ENCODE measurements around the gene PDIA5.
"Not testable (repeated sequence)": the region's sequence is repeated elsewhere in the genome, so short reads cannot be mapped to it uniquely, and the experiment has no call there.

The PDIA5 gene

DNA sequence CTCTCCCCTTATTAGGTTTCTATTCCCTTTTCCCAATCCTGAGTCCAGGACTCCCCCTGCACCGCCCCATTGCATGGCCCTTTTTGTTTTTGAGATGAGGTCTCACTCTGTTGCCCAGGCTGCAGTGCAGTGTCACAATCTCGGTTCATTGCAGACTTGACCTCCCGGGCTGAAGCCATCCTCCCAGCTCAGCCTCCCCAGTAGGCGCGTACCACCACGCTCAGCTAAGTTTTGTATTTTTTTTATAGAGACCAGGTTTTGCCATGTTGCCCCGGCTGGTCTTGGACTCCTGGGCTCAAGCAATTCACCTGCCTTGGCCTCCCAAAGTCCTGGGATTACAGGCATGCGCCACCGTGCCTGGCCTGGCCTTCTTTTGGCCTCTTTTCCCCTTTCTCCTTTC lies 29.3 kb downstream of the PDIA5 start:
- peak; percentile 41 for DNase-seq

DNA sequence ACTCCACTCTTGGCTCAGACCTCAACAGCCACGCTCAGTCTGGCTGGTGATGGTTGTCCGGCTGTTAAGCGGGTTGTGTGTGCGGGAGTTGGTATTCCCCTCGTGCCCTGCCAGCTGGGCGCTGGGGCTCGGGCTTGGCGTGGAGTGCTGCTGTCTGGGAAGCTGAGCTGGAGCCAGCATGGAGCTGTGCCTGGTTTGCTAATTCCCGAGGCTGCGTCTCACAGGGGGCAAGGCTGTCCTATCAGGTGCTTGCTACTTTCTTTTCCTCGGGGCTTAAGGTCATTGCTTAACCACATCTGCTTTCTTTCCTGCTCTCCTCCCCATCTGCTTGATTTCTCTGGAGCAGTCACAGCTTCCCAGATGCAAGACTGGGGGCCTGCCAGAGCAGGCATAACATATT lies 29.9 kb downstream of the PDIA5 start:
- peak; percentile 66 for DNase-seq

DNA sequence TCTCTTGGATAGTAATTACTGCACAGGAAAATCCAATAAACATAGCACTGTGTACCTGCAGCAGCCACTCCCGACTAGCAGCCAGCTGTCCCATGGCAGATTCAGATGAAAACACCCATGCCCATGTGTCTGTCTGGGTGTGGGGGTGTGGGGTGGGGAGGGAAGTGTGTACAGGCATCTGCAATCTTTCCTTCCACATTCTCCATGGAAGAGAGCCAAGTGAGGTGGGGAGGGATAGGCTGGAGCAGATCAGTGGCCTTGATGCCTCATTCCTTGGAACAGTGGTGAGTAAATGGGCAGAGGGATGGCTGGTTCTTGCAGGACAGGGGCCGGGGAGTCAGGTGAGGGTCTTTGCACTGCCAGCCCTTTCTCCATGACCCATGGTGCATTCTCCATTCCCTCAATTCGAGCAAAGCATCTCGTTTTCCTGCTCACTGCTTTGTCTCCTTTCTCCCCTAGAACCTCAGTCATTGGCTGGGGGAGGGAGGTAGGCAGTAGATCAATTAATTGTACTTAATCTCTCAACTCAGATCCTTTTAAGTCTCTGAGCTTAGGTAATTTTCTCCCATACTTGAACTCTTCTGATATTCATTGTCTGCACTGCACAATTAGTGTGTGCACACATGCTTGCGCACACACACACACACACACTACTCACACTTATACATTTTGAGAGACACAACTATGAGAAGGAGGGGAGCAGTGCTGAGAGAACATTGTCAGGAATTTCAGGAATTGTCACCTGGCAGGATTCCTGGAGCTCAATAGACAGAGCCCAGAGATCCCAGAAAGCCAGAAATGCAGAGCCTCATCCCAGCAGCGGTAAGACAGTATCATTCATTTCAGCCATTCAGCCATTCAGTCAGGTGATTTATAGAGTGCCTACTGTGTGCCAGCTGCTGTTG lies 31.9 kb downstream of the PDIA5 start:
- no peak for DNase-seq

DNA sequence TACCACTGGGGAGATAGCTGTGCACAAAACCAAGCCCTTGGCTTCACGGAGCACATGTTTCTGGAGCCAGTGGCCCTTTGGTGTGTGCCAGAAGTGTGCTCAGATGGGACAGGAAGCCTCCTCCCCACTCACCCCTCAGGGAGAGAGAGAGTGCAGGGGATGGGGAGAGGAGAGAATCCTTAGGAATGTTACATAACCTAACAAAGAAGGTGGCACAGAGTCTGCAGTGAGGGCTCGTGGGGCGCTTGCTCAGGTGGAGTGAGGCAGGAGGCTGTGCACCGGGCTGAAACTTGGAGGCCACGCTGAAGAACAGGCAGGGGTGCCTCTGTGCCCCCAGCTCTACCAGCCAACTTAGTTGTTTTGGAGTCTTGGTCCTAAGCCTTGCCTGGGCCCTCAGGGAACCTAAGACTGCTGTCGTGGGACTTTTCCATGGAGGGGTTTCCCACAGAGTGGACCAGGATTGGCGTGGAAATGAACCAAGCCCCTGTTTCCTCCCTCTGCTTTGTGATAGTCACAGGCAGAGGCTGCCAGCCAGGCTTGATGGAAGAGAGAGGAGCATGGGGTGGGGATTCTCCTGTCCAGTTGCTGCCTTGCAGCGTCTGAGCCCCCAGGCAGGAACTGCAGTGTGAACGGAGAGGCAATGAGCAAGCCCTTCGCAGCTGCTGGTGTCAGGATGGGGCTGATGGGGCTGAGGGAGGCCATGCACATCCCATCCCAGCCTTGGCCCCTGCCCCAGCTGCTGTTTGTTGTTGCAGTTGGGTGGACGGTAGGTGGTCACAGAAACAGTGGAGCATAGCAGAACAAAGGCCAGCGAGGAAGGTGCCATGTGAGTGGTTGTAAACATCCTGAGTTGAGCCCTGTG lies 32.7 kb downstream of the PDIA5 start:
- no peak for DNase-seq

DNA sequence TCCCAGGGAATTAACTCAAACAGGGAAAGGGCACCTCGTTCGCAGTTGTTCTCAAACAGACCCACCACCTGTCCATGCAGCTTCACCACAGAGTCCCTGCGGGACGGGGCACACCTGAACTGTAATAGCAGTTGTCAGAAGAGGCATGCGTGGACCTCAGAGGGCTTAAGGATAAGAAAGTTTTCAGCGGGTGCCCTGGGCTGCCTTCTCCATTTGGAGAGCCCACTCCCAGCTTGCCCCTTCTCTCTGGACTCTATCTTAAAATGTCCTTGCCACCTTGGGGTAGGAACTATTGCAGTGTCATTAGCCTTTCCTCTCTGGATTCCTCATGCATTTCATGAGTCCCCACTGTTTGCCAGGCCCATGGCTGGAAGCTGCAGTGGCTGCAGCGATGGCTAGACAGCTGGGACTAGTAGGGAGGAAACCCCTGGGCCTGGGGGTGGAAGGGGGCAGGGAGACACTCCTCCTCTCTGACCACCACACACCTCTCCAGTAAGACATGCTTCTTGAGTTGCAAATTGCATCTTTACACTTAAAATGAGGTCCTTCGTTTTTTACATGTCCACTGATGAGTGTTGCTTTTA lies 33.5 kb downstream of the PDIA5 start:
- no peak for DNase-seq

DNA sequence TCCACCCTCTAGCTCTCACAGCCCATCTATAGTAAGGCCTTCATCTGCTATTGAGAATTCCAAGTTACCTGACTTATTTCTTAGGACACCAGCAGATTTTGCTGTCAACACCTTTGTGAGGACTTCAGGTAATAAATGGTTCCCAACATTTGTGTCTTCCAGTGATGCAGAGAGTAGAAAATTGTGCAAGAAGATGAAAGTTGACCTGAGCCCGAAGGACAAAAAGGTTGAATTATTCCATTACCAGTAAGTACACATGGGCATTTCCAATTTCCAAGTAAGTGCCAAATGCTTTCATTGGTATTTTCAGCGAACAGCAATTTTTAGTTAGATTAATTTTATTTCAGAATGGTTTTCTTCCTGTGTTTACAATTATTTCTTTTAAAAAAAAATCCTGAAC lies 35.4 kb downstream of the PDIA5 start:
- DNase-seq = no peak

DNA sequence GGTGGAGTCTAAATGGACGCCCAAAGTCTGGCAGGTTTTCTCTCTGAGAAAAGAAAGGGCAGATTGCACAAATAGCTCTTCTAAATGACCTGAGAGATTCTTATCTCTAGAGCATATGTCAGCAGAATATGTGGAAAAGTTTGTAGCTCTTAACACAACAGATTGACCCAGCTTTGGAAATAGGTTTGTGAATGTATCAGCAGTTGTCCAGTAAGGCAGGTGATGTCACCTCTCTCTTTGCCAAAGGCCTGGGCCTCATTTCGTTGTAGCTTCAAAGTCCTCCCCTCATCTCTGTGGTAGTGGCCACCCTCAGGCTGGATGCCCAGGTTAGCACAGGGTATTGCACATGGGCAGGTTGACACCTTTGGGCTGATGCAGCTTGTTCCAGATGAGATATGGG lies 36.0 kb downstream of the PDIA5 start:
- no peak for DNase-seq

DNA sequence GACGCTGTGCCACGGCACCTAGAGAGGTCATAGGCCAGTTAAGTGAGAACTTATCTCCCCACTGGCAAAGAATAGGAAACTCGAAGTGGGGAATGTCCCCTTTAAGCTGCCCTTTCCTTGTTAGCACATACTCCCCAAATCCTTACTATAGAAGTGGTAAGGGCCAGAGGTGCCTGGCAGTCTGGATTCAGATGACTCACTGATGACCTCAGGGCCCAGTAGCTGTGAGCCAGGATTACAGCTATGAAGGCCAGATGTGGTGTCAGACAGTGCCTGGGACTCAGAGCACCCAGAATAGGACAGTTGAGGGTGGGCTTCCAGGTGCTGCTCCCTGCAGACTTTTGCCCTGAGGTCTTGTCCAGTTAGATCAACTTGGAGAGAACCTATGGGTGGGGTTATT lies 37.7 kb downstream of the PDIA5 start:
- no peak for DNase-seq

DNA sequence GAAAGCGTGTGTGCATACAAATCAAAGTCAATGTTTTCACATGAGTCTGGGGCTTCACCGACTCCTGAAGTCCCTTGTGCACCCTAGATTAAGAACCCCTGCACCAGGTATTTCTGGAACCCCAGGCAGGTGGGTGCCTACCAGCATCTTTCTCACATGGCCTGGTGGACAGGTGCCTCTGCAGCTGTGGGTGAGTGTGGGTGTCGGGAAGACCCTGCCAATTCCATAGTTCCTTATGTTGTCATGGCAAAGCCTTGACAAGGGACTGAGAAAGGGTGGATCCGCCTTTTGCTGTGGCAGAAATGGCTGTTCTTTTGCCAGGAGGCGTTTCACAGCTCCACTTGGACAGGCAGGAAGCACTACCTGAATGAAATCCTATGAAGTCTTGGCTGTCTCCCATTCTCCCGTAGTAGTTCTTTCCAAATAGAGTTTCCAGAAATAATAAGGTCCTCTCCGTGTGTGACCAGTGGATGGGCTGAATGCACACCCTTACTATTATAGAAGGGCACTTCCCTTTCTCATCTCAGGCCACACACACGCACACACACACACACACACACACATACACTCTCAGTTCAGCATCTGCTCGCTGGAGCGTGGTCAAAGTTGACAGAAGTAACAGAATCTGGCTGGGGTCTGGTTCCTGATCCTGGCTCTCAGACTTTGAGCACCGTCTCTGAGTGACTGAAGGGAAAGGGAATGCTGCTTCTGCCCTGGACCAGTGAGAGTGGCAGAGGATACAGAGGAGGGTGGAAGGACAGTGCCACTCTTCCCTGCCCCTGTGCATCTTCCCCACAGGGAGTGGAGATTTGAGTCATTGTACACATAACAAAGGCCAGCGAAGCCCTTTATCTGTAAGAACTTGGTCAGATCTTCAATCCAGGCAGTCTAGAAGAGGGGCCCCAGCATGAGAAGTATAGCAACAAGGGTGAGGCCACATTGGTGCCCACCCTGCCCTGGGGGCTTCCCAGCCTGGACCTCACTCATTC lies 38.7 kb downstream of the PDIA5 start:
- DNase-seq = no peak

DNA sequence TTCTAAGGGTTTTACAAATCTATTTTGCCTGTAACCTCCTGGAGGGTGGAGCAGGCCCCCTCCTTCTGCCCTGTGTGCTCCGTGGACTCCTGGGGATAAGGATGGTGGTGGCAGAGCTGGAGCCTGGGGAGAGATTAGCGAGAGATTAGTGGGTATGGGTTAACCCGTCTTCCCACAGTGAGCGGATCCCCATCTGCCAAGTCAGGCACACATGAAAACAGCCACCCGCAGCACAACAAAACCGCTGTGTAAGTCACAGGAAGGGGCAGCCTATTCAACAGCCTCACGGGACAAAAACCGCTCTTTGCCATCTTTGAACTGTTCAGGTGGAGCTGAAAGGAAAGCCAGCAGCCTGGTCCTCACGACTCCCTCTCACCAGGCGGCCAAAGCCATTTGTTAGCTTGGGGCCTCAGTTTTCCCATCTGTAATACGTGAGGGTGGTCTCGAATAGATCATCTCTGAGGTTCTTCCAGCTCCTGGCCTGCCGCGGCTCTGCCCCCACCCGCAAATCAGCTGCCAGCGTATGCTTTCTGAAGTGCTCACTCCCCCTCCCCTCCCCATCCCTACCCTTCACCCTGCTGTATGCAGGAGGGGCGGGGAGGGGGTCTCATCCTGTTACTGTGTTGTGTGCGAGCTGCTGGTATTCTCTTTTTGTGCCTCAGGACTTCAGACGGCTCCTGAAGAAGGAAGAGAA lies 43.6 kb downstream of the PDIA5 start:
- DNase-seq = no peak

DNA sequence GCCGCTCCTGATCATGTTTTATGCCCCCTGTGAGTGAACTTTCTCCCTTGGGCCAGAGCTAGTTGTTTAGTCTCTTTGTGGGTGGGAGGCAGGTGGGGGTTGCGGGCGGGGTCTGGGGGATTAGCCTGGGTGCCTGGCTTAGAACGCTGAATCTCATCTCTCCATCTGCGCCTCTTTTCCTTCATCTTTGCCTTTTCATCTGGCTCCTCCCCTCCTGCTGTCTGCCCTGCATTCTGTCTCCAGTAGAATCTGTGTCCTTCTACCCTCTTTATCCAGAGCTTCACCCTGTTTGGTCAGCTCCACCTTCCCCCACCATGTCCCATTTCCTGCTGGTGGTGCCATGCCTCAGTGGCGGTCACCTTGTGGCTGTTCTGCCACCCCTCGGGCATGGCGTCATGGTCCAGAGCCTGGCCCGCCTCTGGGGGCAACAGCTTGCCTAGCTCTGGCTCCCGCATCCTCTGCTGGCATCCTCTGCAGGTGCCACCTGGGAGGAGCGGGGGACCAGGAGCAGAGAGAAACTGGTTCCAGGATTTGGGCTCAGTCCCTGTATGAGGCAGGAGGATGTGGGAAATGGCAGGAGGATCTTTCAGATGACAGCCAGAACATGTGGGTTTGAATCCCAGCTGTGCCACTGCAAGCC lies 44.3 kb downstream of the PDIA5 start:
- no peak for DNase-seq

DNA sequence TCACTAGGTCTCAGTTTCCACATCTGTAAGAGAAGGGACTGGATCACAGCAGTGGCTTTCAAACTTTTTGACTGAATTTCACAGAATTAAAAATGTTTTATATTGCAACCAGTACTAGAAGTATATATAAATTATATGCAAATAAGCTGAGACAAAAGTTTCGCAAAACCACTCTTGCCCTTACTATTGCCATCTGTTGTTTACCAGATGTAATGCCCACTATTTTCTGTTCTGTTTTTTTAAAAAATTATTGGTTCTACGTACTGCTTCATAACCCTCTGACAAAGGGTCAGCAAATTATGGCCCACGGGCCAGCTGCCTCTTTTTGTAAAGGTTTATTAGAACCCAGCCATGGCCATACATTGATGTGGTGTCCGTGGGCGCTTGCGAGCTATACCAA lies 44.8 kb downstream of the PDIA5 start:
- no peak for DNase-seq

DNA sequence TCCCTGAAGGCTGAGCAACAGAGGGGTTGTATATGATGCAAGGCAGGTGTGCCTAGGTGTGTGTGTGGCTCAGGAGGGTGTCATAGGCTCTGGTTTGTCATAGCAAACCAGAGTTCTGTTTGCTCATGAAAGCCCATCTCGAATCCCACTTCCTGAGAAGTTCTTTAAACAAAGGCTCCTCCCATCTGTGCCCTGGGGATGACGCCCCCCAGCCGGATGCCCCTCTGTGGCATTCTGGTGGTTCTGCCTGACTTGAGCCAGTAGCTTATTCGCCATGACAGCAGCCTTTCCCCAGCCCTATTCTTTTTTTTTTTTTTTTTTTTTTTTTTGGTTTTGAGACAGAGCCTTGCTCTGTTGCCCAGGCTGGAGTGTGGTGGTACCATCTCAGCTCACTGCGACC lies 45.4 kb downstream of the PDIA5 start:
- no peak for DNase-seq

DNA sequence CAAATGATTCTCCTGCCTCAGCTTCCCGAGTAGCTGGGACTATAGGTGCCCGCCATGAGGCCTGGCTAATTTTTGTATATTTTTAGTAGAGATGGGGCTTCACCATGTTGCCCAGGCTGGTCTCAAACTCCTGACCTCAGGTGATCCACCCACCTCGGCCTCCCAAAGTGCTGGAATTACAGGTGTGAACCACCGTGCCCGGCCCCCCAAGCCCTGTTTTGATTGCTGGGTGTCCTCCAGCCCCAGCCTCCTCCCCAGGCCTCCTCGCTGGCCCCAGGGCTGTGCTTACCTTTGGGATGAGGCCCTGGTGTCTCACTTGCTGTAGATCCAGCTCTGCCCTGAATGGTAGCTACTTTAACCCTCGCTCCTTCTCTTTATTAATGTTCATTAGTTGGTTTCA lies 45.8 kb downstream of the PDIA5 start:
- not testable (repeated sequence) for DNase-seq

DNA sequence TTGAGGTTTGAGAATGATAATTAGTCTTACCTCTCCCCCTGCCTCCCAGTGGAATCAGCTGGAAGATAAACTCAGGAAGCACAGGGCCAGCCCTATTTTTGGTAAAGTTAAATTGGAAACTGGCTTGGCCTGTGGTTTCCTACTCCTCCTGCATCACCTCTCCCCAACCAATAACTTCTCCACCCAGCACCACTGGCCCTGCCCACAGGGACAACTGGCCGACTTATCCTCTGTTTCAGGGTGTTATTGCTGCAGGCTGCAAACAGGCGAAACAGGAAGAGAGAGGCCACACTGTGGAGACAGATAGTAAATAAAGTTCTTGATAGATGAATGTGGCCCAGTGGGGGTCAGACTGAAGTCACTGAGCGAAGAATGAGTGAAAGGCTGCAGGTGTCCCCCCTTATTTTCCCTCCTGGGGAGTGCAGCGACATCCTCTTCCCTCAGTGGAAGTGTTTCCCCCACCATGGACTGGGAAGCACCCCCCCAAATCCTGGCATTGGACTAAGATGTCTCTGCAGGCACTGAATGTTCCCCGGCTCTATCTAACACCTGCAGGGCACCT lies 47.1 kb downstream of the PDIA5 start:
- DNase-seq = no peak

DNA sequence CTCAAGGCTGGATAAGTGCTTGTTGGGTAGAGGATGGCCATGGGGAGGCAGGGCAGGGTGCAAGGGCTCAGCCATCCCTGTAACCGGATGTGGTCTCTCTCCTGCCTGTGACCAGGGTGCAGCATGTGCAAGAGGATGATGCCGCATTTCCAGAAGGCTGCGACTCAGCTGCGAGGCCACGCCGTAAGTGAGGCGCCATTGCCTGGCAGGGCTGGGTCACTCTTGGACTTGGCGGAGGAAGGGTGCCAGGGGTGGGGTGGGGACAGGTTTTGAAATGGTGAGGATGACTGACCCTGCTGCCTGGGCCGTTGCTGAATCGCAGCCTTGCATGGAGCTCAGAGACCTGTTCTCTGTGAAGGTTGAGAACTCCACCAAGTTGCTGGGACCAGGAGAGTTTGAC lies 49.3 kb downstream of the PDIA5 start:
- no peak for DNase-seq

DNA sequence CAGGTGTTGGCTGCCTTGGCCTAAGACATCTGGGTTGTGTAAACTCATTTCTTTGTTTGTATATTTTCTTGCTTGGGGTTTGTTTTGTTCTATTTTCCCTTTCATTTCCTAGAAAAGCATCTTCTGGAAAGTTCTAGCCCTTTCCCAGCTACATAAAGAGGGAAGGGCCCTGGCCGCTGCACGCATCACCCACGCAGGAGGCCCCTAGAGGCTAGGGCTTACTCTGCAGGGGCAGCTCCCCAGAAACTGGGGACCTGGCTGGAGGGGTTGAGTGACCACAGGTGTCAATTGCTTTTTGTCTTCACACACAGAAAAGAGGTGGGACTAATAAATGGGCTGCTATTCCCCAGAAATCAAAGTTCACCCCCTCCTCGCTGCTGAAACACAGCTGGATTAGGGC lies 52.6 kb downstream of the PDIA5 start:
- DNase-seq = no peak

DNA sequence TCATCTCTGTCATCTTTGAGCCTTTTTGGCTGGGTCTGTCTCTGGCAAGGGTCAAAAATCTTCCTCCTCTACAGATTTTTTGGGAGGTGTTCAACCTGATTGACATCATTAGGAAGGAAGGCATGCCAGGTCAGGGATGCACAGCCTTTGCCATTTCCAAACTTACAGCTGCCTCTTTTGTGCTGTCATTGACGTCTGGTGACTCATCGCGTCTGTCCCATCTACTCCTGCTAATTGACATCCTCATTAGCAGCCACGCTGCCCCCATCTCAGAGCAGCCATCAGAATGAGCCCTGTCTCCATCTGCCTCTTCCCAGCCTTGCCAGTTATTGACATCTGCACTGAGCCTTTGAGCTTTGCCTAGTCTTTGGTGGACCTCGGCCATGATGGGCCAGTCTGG lies 53.0 kb downstream of the PDIA5 start:
- no peak for DNase-seq

DNA sequence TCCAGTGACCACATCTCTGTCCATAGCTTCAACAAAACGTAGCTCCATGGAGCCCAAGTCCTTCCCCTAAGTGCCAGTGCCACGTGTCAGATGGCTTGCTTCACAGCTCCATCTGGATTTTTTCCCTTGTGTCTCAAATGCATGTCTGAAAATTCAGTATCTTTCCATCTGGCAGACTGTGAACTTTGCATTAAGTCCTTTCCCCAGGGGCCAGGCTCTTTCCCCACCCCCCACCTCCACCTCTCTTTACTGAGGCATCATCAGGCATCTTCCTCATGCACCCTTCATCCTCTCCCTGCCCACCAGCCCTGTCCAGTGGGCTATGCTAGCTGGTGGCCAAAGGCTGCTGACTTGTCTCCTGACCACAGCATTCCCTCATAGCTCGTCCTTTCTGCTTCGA lies 53.7 kb downstream of the PDIA5 start:
- no peak for DNase-seq

DNA sequence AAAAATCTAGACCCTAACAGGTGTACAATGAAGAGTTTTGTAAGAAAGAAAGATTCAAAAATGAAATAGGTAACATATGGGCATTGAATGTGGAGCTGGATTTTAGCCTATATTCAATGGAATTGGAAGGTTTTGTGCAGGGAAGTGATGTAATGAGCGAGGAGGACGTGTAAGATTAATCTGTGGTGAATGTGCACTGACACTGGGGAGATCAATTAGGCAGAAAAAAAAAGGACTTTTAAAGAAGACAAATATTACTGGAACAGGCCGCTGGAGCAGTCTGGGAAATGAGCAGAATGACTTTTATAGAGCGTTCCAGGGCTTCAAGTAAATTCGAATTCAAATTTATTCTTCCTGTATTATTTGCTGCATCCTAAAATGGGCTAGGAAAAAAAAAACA lies 55.2 kb downstream of the PDIA5 start:
- DNase-seq = no peak
